Raji (cell line): ENCODE results near the gene AP2A1.
A peak's percentile ranks its signal among the peaks of the same experiment; 100 is the strongest.

Source experiments
- POLR2A ChIP-seq: IDR thresholded peaks from 2 replicates; pipeline ENCODE4 v1.6.1; 2011; ENCODE audit warnings: low read depth, low read length, control low read depth; ENCODE audit not compliant: insufficient read depth

Gene AP2A1

DNA sequence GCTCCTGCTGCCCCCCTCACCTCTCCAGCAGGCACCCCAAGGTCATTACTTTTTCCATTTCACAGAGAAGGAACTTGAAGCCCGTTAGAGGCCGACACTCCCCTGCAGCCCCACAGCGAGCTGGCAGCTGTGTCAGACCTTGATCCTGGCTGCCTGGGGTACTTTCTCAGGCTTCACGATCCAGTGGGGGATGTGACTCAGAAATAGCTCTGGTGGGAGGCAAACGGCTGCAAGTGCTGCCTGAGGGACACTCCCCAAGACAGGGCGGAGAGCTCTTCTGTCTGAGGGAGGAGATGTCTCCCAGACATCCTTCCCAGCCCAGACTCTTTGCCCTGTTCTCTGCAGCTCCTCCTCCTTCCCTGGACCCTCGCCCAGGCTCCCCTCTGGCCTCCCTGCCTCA is 8.5 kb upstream of the AP2A1 start:
- TF ChIP-seq POLR2A: no peak

DNA sequence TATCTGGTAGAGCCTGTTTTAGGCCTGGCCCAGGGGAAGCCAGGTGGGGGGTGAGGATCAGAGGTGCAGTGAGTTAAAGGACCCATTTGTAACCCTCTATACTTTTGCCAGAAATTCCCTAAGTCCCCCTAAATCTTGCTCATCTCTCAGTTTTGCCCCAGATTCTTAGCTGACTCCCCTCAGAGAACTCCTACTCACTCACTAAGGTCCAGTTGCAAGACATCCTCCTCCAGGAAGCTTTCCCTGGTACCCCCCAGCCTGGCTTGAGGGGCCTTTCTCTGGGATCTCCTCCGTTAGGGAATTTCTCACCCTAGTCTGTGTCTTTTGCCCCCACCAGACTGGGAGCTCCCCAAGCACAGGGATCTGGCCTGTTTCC is 5.6 kb upstream of the AP2A1 start:
- no peak for TF ChIP-seq POLR2A

DNA sequence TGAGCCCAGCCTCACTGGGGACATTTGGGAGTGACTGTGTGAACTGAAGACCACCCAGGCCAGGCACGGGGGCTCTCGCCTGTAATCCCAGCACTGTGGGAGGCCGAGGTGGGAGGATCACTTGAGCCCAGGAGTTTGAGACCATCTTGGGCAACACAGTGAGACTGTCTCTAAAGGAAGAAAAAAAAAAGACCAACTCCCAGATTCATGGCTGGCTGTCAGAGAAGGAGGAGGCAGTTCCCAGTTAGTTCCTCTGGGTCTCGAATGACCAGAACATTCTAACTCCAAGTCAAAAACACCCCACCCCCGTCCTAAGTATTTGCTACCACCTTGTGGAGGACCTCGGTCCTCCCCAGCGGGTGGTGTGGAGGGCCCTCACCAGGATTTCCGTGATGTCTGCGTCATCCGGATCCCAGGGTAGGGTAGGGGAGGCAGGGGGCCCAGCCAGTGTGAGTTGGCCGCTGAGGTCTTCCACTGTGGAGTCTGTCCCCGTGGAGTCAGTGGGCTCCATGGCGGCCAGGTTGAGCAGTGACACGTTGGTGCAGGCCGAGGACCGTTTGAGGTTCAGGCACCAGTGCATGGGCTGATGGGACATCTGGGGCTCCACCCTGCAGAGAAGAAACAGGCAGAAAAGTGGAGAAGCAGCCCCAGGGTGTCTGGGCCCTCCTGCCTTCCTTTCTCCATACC is 5.0 kb upstream of the AP2A1 start:
- no peak for TF ChIP-seq POLR2A

- TF ChIP-seq POLR2A: no peak
These were observed 3.6 kb upstream of the AP2A1 start, which contains the start of gene TSKS for GRCh38 chr19:49763230-49763629. Gene TSKS, minus strand, starts transcription at chr19:49763306. Its CDS starts 59 bp downstream, at chr19:49763247.

DNA sequence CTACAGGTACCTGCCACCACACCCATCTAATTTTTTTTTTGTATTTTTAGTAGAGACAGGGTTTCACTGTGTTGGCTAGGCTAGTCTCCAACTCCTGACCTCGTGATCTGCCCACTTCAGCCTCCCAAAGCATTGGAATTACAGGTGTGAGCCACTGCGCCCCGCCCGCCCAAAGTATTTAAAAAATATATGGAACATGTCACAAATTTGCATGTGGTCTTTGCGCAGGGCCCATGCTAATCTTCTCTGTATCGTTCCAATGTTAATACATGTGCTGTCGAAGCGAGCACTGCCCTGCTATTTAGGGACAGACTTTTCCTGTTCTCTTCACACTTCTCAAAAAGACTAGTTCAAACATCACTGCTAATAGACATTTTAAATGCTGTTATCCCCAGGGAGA is 2.5 kb upstream of the AP2A1 start:
- no peak for TF ChIP-seq POLR2A

DNA sequence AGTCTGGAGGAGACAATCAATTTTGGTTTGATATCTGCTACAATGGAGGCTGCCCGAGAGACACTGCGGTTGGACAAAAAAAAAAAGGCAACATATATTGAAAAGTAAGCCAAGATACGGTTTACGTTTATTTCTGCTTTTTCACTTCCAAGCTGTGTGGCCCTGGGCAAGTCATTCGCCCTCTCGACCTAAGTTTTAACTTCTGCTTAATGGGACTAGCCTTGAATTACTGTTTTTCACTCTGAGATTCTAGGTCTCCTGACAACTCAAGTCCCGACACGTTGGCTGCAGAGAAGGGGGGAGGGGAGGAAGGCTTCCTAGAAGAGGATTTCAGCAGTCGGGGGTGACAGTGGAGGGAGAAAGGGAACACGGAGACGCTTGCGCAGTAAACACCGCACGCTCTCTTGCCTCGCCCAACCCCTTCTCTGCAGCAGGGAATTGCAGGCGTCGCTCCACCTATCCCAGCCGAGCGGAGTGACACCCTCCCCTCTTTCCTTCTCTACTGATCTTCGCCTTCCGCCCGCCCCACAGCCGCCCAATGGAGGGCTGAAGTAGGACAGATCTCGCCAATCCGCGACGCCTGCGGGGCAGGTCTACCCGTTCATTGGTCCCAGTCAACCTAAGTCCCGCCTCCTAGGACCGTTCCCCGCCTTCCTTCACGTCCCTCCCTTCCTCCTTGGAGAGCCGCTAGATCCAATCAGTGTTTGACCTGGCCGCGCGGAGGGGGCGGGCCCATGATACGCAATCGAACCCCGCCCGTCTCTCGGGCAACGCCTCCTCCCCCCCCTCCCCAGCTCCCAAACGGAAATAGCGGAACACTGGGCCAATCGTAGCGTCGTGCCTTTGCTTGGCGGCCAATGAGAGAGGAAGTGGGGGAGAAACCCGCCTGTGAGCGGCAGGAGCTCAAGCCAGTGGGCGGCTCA is 533 bp upstream of the AP2A1 start:
- TF ChIP-seq POLR2A: peak; percentile 92

GRCh38 chr19:49767381-49767780 is 580 bp downstream of the AP2A1 start:
- no peak for TF ChIP-seq POLR2A

GRCh38 chr19:49767967-49768581 is 1.3 kb downstream of the AP2A1 start:
- TF ChIP-seq POLR2A: no peak

DNA sequence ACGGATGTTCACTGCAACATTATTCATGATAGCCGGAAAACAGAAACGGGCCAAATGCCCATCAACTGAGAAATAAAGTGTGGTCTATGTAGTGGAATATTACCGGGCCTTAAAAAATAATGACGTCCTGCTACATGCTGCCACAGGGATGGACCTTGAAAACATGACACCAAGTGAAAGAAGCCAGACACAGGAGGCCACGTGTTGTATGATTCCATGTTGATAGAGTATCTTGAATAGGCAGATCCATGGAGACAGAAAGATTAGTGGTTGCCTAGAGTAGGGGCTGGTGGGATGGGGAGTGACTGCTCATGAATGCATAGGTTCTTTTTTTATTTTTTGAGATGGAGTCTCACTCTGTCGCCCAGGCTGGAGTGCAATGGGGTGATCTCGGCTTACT is 3.7 kb downstream of the AP2A1 start:
- TF ChIP-seq POLR2A: no peak

- TF ChIP-seq POLR2A: no peak
These were observed 4.9 kb downstream of the AP2A1 start for GRCh38 chr19:49771674-49772139.

DNA sequence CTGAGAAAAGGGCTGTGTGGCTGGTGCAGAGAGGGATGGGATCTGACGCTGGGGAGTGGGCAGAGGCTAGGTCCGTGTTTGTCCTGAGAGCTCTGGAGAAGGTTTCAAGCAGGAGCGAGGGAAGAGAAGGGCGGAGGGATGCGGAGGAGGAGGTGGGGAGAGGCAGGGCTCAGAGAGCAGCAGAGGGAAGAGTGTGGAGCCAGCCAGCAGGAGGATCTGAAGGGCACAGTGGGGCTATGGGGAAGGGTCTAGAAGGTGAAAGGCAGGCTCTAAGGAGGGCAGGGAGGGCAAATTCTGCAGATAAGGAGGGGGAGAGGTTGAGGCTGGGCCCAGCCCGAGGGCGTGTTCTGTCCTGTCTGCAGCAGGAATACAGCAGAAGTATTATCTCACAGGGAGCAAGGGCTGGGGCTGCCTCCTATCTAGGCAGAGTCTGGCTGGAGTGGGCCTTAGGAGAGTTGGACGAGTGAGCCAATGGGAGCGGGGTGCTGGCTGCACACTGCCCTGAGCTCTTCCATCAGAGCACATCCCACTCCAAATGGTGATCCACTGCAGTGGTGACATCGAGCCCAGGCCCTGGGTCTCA is 6.1 kb downstream of the AP2A1 start:
- no peak for TF ChIP-seq POLR2A

GRCh38 chr19:49773663-49774350 is 7.0 kb downstream of the AP2A1 start:
- no peak for TF ChIP-seq POLR2A

DNA sequence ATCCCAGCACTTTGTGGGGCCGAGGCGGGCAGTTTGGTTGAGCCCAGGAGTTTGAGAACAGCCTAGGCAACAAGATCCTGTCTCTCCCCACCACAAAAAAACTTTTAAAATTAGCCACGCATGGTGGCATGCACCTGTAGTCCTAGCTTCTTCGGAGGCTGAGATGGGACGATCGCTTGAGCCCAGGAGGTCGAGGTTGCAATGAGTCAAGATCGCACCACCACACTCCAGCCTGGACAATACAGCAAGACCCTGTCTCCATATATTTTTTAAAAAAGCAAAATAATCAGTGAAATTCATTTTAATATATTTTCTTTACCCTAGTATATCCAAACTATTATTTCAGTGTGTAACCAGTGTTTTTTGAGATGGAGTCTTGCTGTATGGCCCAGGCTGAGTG is 8.2 kb downstream of the AP2A1 start:
- TF ChIP-seq POLR2A: no peak

- no peak for TF ChIP-seq POLR2A
These were observed 9.1 kb downstream of the AP2A1 start for GRCh38 chr19:49775742-49776370.
